Suprapubic skin (tissue), 4 donors: Measurements from ENCODE around the gene GRP. TPM values are rescaled to one million over a fixed set of nuclear protein-coding genes. Genes with fewer than 3 reads are reported as not detected.

Source experiments
- DNase-seq, 2 donors: peaks; one replicate each; pipeline ENCODE4 v3.0.0-alpha.2; 2019; ENCODE audit warnings: low spot score in 2 of 2
- H3K27ac ChIP-seq: fragments of 200-600 bp; sonication (generic); one replicate; pipeline ENCODE4 v1.5.1; 2019
- H3K27me3 ChIP-seq: fragments of 200-600 bp; sonication (generic); one replicate; pipeline ENCODE4 v1.5.1; 2019
- H3K36me3 ChIP-seq: fragments of 200-600 bp; sonication (generic); one replicate; pipeline ENCODE4 v1.5.1; 2019
- H3K4me1 ChIP-seq: fragments of 200-600 bp; sonication (generic); one replicate; pipeline ENCODE4 v1.5.1; 2019
- H3K4me3 ChIP-seq: fragments of 200-600 bp; sonication (generic); one replicate; pipeline ENCODE4 v1.5.1; 2019; ENCODE audit warnings: mild to moderate bottlenecking
- H3K9me3 ChIP-seq: fragments of 200-600 bp; sonication (generic); one replicate; pipeline ENCODE4 v1.5.1; 2019
- EP300 ChIP-seq: sonication (generic); formaldehyde crosslinking; IDR thresholded peaks from one replicate; pipeline ENCODE4 v1.6.1; 2017; ENCODE audit warnings: antibody characterized with exemption
- POLR2A ChIP-seq, 2 donors: fragments of 450-650 bp; IDR thresholded peaks; one replicate each; pipeline ENCODE4 v1.6.1; 2017; ENCODE audit warnings: antibody characterized with exemption in 2 of 2, mild to moderate bottlenecking in 2 of 2, moderate library complexity in 2 of 2
- POLR2AphosphoS5 ChIP-seq, 3 donors: sonication (generic); formaldehyde crosslinking; IDR thresholded peaks; one replicate each; pipeline ENCODE4 v1.6.1; 2017; ENCODE audit warnings: antibody characterized with exemption in 3 of 3
- WGBS: methylation state at CpG from one replicate; pipeline ENCODE4 v1.1.5; 2018; 5-methylcytosine and 5-hydroxymethylcytosine counted together
- total RNA-seq, 4 donors: library from RNA; depleted of rRNA; stranded (reverse); fragments of >200 nt; gene quantifications; one replicate each; pipeline ENCODE4 v1.1.0, GENCODE V29; 2016
- TF ChIP-seq, protein P1 (sequence below), 2 donors: fragments of 200-600 bp in 1 of 2; fragments of 450-650 bp in 1 of 2; sonication (generic) in 1 of 2; IDR thresholded peaks; one replicate each; pipeline ENCODE4 v1.5.1; 2016 to 2019; ENCODE audit warnings: antibody characterized with exemption in 2 of 2, mild to moderate bottlenecking in 1 of 2, moderate library complexity in 1 of 2

The GRP gene
- total RNA-seq, 4 donors from 2014 or later: not detected

DNA sequence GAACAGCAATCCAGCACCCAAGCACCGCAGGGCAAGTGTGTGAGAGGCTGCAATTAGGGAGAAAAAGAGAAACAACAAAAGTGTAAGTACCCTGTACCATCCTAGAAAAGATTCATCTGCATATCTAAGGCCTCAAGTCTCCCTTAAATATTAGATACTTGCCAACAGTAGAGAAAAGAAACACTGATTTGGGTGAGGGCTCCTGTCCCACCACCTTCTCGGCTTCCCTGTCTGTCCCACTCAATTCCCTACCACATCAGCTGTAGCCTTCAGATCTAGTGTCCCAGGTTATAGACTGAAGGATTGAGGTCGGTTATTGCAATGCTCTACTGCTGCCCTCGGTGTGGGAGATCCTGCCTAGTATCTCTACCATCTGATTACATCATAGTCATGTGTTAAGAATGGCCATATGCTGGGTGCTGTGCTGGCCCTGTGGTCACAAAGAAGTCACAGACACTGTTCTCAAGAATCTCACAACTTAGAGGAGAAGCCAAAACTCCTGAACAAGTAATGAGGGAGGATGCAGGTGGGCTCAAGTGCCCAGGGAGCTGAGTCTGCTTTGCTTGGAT, 50.8 kb downstream of the GRP start:
- Histone ChIP-seq H3K4me1 (peaks cover 45% of the 10 kb centered on the region), H3K36me3 (no peaks in the 10 kb centered on the region), H3K4me3 (no peak overlapping the region), H3K27ac (no peak overlapping the region), H3K27me3 (peaks cover 100% of the 10 kb centered on the region), H3K9me3 (no peaks in the 10 kb centered on the region)
- WGBS: 45% methylated on average over 4 of the region's 4 CpGs
- DNase-seq: no peak
- TF ChIP-seq POLR2AphosphoS5 (IDR thresholded peaks at IDR 0.05): no peak
- TF ChIP-seq POLR2A (IDR thresholded peaks at IDR 0.05): no peak
- TF ChIP-seq EP300: no peak
- TF ChIP-seq, protein P1, sequence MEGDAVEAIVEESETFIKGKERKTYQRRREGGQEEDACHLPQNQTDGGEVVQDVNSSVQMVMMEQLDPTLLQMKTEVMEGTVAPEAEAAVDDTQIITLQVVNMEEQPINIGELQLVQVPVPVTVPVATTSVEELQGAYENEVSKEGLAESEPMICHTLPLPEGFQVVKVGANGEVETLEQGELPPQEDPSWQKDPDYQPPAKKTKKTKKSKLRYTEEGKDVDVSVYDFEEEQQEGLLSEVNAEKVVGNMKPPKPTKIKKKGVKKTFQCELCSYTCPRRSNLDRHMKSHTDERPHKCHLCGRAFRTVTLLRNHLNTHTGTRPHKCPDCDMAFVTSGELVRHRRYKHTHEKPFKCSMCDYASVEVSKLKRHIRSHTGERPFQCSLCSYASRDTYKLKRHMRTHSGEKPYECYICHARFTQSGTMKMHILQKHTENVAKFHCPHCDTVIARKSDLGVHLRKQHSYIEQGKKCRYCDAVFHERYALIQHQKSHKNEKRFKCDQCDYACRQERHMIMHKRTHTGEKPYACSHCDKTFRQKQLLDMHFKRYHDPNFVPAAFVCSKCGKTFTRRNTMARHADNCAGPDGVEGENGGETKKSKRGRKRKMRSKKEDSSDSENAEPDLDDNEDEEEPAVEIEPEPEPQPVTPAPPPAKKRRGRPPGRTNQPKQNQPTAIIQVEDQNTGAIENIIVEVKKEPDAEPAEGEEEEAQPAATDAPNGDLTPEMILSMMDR (IDR thresholded peaks at IDR 0.05): no peak

DNA sequence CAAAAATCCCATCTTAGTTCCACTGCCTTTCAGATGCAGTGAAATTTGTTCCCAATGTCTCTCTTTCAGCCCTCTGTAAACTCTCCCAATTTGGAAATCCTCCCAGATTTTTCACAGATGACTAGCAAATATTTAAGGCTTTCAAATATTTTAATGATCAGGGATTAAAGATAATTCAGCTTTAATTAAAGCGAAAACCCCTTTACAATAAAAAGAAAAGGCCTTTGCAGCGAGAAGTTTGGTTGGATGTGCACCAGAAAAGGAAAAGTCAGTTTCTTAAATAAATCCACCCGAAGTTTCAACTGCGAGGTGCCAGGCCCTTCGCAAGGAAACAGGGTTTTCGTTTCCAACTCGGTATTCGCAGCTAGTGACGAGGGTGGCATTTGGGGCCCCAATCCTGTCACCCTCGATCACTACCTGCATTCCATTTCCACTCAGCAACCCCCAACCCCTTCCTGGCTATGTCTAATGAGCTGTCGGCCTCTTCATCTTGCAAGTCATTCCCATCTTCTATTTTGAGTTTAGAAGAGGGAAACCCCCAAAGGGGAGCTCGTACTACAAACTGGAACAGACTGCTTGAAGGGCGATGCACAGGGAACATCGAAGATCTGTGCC, 51.8 kb downstream of the GRP start:
- 39% methylated on average over 14 of the region's 14 CpGs for whole genome bisulfite sequencing
- Histone ChIP-seq H3K9me3 (no peaks in the 10 kb centered on the region), H3K27me3 (peaks cover 100% of the 10 kb centered on the region), H3K4me3 (peak overlapping the region; percentile 47), H3K27ac (no peak overlapping the region), H3K4me1 (peaks cover 44% of the 10 kb centered on the region), H3K36me3 (no peaks in the 10 kb centered on the region)
- no peak for TF ChIP-seq POLR2A (IDR thresholded peaks at IDR 0.05)
- TF ChIP-seq EP300: no peak
- TF ChIP-seq POLR2AphosphoS5 (IDR thresholded peaks at IDR 0.05): no peak
- TF ChIP-seq, protein P1 (IDR thresholded peaks at IDR 0.05): no peak
- no peak for DNase-seq

DNA sequence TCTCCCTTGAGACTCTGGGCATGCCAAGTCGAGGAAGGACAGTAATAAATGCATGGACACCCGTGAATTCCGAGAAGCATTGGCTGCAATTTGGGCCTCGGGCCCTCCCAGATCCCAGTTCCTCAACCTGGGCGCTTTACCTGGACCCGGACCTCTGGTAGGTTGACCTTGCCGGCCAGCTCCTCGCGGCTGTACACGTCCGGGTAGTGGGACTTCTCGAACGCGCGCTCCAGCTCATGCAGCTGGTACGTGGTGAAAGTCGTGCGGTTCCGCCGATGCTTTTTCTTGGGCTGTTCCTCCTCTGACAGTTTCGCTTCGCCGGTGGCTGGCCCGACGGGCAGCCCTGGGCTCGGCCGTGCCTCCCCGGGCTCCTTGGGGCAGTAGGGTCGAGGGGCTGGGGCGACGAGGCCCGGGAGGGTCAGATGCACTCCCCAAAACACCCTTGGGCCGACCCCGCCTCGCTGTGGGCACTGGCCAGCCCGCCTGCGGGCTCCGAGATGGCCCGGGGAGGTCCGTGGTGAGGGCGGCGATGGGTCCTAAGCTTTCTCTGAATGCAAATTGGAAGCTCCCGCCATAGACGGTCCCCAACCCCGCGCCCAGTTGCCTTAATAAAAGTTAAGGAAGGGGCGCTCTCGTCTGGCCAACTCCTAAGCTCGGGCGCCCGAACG, 52.4 kb downstream of the GRP start:
- H3K4me1 ChIP-seq: peaks cover 43% of the 10 kb centered on the region
- 4% methylated on average over 6 of the region's 52 CpGs for WGBS

DNA sequence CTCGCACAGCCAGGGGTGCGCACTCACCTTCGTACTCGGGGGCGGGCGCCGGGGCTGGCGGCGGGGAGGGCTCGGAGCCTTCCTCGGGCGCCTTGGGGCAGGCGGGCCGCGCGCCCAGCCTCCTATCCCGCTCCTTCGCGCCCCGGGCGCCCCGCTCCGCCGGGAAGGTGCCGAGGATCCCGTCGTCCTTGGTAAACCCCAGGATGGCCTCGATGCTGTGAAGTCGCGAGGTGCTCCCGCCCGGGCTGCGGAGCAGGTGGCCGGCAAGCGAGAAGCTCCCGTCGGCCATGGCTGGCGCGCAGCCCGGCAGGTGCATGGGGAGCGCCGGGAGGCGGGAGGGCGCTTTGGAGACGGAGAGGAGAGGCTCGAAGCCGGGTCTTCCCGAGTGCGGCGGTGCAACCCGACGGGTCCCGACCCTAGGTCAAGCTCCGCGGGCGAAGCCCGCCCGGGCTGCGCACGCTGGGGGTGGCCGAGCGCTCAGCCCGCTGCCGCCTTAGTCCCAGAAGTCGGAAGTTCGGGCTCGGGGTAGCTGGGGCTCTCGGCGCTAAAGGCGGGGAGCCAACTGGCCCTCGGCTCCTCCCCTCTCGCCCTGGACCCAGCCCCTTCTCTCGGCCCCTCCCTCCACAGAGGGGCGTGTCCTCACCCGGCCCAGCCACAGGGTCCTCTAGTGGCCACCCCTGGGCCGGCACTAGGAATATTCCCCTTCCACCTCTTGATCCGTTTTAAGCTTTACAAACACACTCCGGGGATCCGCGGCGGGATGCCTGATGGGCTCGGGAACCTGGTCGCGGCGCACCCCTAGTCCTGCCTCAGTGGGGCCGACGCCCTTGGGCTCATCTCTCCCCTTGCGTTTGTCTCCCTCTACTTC, 53.2 kb downstream of the GRP start, which contains the start of gene RAX:
Gene RAX (minus strand): TSS at position 564 of the 868 bp plus-strand sequence. CDS start 248 bp downstream, at position 316.
- H3K4me3 ChIP-seq: peak within 1 kb of the TSS; percentile 47
- 3% methylated on average over 42 of the region's 88 CpGs for WGBS
- H3K36me3 ChIP-seq: no peaks in the 10 kb centered on the region
- TF ChIP-seq EP300 (no peak), POLR2A (IDR thresholded peaks at IDR 0.05) (no peak), POLR2AphosphoS5 (IDR thresholded peaks at IDR 0.05) (no peak)
- TF ChIP-seq, protein P1 (IDR thresholded peaks at IDR 0.05): no peak
- H3K4me1 ChIP-seq: peaks cover 36% of the 10 kb centered on the region
- H3K9me3 ChIP-seq: no peaks in the 10 kb centered on the region
- peak in 1 of 2 donors; percentile 73 for DNase-seq
- H3K27me3 ChIP-seq: peaks cover 94% of the 10 kb centered on the region
- H3K27ac ChIP-seq: no peak within 1 kb of the TSS

More for the DNA sequence above, 52.4 kb downstream of the GRP start:
- no peaks in the 10 kb centered on the region for H3K9me3 ChIP-seq
- peaks cover 99% of the 10 kb centered on the region for H3K27me3 ChIP-seq
- no peaks in the 10 kb centered on the region for H3K36me3 ChIP-seq
- H3K27ac ChIP-seq: no peak overlapping the region
- DNase-seq: no peak
- H3K4me3 ChIP-seq: peak overlapping the region; percentile 47
- TF ChIP-seq POLR2AphosphoS5 (IDR thresholded peaks at IDR 0.05) (no peak), POLR2A (IDR thresholded peaks at IDR 0.05) (no peak), EP300 (no peak)
- TF ChIP-seq, protein P1 (IDR thresholded peaks at IDR 0.05): no peak
